MG63 (cell line): ENCODE data around the gene IFNA17. TPM values are rescaled to one million over a fixed set of nuclear protein-coding genes. Genes with fewer than 3 reads are reported as not detected.
"Not testable (repeated sequence)": the region's sequence is repeated elsewhere in the genome, so short reads cannot be mapped to it uniquely, and the experiment has no call there.

Source experiments
- DNase-seq: peaks from one replicate; pipeline ENCODE4 v3.0.0-alpha.2; 2020
- H3K27me3 ChIP-seq: fragments of 250-450 bp; sonication (Bioruptor Pico); 2 replicates; pipeline ENCODE4 v1.5.1; 2020; ENCODE audit warnings: mild to moderate bottlenecking, moderate library complexity
- H3K36me3 ChIP-seq: fragments of 250-450 bp; sonication (Bioruptor Pico); 2 replicates; pipeline ENCODE4 v1.5.1; 2020; ENCODE audit warnings: mild to moderate bottlenecking, moderate library complexity
- H3K4me3 ChIP-seq: fragments of 250-450 bp; sonication (Bioruptor Pico); 2 replicates; pipeline ENCODE4 v1.5.1; 2020; ENCODE audit warnings: mild to moderate bottlenecking, moderate library complexity
- H3K9me3 ChIP-seq: fragments of 250-450 bp; sonication (Bioruptor Pico); 2 replicates; pipeline ENCODE4 v1.5.1; 2020; ENCODE audit warnings: mild to moderate bottlenecking, moderate library complexity
- total RNA-seq: library from RNA; depleted of rRNA; stranded (reverse); fragments of >200 nt; shearing (Covaris generic); gene quantifications from 2 replicates; pipeline ENCODE4 v1.2.3, GENCODE V29; 2014; ENCODE audit warnings: low replicate concordance; rRNA removed

IFNA17 gene
- not detected in 2 replicates for total RNA-seq

DNA sequence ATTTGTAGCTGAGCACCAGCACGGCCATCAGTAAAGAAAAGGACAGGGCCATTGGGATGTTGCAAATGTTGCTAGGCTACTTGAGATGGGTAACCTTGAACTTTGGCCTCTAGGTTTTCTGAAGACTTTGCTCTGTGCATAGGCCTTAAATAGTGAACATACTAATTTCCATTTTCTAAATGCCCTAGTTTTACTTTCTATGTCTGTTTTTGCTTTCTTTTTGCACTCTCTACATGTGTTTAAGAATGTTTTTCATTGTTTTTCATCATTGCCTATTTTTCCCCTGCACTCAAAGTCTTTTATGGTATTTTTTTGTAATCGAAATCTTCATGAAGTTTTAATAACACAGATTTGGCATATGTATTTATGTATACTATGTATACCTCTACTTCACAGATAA lies at the start of gene IFNA17:
IFNA17 (minus strand) TSS at position 101 of the 400 bp plus-strand sequence; CDS start at position 52, 49 bp downstream.
- Histone ChIP-seq H3K4me3 (no peak within 1 kb of the TSS), H3K36me3 (no peaks in the 10 kb centered on the region), H3K9me3 (peaks cover 6% of the 10 kb centered on the region), H3K27me3 (peaks cover 9% of the 10 kb centered on the region)
- no peak for DNase-seq

DNA sequence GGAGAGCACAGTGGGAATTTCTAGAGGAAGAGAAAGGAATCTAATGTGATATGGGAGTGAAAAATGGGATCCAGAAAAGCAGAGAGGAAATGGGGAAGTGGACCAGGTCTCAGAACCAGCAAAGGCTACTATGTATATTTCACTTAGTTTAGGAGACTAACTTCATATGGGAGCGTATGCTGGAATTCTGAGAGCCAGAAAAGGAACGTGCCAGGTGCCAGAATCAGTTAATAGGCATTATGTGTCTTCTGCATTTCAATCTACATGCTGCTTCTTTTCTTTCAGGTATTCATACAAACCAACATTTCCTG lies 40.3 kb upstream of the IFNA17 start:
- Histone ChIP-seq H3K4me3 (no peak overlapping the region), H3K36me3 (no peaks in the 10 kb centered on the region), H3K9me3 (peaks cover 11% of the 10 kb centered on the region; the same call in 1 of the 2 replicates), H3K27me3 (peaks cover 92% of the 10 kb centered on the region)
- no peak for DNase-seq

DNA sequence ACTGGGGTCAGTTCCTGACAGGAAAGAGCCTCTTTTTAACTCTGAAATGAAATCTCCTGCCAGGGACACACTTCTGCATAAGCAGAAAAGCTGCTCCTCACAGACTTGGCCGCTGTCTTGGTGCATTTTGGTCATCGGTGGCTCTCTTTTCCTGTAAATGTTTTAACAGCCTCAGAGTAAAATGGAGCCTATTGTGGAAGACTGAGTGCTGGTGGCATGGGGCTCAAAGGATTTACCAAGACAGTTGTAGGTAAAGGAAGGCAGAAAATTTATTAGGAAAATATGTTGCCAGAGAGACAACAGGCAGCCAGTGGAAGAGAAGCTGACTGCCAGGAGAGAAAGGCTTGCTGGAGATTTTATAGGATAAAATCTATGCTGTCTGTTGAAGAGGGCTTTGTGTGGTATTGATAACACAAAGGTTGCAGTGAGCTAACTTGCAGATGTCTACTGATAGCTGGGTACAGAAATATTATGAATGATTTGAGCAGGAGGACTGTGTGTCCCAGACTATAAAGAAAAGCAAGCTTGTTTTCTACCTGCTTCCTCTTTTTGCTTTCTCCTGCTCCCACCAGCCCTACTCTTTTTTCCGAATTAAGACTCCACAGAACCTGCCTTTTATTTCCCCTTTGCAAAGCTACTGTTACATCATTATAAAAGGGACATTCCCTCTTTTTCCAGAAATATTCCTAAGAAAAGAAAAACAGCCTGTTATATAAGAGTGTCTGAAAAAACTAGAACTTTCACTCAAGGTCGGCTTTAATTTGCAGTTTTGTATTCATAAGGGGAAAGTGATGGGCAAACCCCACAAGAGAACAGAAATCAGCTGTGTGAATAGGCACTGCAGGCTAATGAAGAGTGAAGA lies 39.7 kb upstream of the IFNA17 start:
- no peak for DNase-seq
- no peaks in the 10 kb centered on the region for H3K36me3 ChIP-seq
- peaks cover 9% of the 10 kb centered on the region; the same call in 1 of the 2 replicates for H3K9me3 ChIP-seq
- H3K4me3 ChIP-seq = no peak overlapping the region
- H3K27me3 ChIP-seq = peaks cover 91% of the 10 kb centered on the region

DNA sequence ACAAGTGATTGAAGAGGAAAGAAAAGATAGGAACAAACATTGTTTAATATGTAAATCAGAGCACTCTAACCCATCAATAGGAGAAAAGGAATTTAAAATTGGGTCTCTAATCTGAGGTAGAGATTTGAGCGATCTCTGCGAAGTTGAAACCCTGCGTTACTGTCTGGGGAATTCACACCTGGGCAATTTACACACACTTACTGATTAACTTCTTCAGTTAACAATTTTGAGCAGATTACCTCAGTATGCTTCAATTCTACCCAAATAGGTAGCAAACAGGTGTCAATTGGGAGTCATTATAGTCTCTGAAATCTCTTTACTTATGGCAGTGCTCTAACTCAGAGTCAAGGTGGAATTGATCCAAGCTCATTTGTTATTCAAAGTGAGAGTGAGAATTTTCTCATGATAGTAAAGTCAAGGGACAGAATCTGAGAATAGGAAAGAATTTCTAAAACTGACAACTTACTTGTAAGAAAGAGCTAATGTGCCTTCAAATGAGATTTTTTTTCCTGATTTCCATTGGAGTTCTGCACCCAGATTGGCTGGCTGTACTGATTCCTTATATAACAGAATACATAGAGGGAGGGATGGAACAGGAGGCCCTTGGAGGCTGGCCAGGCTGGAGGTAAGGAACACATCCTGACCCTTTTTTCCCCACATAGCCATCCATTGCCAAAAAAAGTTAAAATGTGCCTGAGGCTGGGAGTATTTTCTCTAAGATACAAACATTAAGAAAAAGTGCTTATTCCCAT lies 38.9 kb upstream of the IFNA17 start:
- no peak for DNase-seq
- no peaks in the 10 kb centered on the region for H3K36me3 ChIP-seq
- peaks cover 96% of the 10 kb centered on the region for H3K27me3 ChIP-seq
- no peak overlapping the region for H3K4me3 ChIP-seq
- H3K9me3 ChIP-seq = peaks cover 9% of the 10 kb centered on the region; the same call in 1 of the 2 replicates

DNA sequence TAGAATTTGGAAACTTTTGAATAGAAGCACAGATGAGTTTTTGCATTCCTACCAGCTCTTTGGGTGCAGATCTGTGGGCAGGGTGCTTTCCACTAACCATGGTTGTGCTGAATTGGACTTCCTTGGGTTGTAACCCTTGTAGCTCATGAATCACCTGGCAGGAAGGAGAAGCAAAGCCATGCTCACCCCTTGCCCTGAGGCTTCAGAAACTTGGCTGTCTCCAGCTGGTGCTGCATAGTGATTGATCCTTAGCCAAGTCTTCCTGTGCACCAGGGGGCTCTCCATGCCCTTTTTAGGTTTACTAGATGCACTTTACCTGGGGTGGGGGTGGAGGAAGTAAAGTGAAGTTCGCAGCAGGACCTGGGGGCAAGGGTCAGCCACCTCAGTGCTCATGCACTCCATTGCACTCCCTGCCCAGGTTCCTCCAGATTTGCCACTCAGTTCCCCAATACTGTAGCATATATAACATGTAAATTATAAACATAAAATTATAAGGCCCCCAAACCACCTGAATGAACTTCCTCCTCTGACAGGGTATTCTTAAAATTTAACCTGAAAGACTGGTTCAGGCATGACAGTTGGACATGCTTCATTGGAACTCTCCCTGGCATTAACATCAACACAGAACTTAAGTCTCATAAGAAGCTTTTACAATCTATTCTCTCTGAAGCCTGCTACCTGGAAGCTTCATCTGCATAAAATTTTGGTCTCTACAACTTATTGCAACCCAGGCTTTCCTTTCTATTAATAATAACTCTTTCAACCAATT lies 37.6 kb upstream of the IFNA17 start:
- Histone ChIP-seq H3K4me3 (no peak overlapping the region), H3K27me3 (peaks cover 96% of the 10 kb centered on the region), H3K36me3 (no peaks in the 10 kb centered on the region), H3K9me3 (0 out of 2 replicates have a peak, but pooled peaks cover 2% of the 10 kb centered on the region)
- DNase-seq = peak; percentile 53

DNA sequence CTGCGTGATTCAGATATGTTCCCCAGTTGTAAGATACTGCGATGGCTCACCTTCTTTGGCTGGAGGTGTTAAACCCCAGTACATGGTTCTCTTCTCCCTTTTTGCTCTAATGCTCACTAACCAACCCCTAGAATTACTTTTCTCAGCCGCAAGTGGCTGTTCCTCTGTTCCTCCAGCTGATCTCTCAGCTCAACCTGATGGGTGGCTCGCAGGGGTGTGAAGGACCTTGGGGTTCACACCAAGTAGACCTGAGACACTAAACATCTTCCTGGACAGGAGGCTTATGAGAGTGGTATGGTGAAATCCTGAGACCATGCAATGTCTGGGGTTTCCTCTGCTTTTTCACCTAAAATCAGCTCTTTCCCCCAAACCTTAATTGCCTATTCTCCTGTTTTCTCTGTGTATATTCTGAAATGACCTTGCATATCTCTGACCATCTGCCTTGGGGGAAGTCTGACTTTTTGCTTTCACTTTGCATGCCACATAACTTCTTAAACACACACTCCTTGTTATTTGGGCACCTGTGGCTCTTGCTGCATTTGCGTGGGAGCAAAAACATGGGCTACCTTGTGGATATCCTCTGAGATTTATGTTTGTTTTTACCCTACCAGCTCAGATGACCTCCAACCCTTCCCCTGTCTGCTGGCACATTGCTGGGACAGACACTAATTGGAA lies 27.7 kb upstream of the IFNA17 start:
- Histone ChIP-seq H3K27me3 (peaks cover 70% of the 10 kb centered on the region), H3K4me3 (no peak overlapping the region), H3K36me3 (no peaks in the 10 kb centered on the region), H3K9me3 (no peaks in the 10 kb centered on the region)
- no peak for DNase-seq

DNA sequence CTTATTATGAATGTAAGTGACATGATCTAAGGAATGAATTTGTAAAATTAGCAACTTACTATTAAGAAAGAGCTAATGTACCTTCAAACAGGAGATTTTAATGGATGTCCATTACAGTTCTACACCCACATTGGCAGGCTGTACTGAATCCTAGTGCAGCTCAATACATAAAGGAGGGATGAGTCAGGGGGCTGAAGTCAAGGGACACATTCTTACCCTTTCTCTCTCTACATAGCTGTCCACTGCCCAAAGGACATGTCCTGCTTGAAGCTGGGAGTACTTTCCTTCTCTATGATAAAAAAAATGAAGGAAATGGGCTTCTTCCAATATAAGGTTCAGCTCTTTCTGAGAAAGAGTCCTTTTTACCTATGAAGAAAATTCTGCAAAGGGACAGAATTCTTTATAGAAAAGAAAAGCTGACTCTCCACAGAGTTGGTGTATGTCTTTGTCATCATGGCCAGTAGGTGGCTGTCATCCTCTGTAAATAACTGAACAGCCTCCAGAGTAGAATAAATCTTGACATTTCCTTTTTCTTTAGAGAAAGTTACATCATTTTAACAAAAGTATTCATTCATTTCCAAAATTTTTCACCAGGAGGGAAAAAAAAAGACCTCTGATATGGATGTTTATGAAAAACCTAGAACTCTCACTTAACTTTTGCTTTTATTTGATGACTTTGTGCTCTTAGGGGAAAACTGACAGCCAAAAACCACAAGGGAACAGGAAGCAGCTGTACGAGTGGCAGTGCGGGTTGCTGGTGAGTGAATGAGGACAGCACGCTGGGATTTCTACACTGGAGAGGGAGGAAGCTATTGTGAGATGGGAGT lies 24.9 kb upstream of the IFNA17 start:
- DNase-seq = peak; percentile 69
- H3K4me3 ChIP-seq = no peak overlapping the region
- H3K9me3 ChIP-seq = no peaks in the 10 kb centered on the region
- H3K36me3 ChIP-seq = no peaks in the 10 kb centered on the region
- peaks cover 84% of the 10 kb centered on the region for H3K27me3 ChIP-seq

DNA sequence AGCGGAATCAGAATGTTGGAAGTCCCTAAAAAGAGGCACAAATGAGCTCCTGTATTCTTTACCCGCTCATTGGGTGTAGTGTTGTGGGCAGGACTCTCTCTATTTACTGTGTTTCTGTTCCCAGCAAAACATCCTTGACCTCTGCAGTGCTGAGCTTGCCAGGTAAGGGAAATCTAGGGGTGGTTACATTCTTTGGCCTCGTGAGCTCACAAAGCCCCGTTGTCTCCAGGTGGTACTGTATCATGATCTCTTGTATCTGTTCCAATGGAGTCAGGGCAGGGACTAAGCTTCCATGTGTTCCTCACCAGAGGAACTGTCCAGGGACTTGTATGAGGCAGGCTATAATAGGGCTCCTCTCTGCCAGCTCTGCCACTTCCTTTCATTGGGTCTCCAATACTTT lies 23.6 kb upstream of the IFNA17 start:
- Histone ChIP-seq H3K36me3 (no peaks in the 10 kb centered on the region), H3K9me3 (no peaks in the 10 kb centered on the region), H3K27me3 (peaks cover 77% of the 10 kb centered on the region), H3K4me3 (no peak overlapping the region)
- no peak for DNase-seq

DNA sequence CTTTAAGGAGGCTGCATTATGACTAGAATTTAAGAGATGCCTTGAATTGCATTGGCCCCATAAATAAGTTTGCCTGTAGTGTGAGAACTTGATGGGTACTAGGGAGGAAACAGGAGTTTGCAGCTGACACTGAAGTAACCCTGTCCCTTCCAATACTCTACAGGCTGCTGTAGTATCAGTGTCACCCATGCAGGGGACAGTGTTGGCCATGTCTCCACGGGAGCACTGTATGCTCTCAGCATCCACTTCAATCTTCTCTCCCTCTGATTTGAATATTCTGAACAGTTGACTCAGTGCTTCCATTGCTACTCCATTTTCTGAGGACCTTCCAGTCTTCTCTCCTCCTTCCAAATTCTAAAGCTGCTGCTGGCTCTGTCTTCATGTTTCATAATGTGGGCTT lies 23.2 kb upstream of the IFNA17 start:
- Histone ChIP-seq H3K4me3 (no peak overlapping the region), H3K27me3 (peaks cover 72% of the 10 kb centered on the region), H3K9me3 (no peaks in the 10 kb centered on the region), H3K36me3 (no peaks in the 10 kb centered on the region)
- no peak for DNase-seq

DNA sequence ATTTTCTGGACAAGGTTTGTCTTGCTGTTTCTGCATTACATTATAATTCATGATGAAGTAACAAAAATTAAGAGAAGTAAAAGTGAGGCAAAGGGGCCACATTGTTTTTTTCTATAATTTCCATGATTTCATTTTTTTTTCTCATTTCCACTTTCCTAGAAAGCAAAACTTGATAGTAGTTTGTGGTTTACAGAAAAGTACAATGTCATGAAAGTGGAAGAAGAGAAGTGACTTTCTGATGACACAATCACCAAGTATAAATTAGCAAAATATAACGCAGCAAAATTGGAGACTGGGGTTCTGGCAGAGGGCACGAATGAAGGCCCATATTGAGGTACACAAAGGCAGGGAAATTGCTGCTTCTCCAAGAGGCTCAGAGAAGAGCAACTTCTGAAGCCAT lies 16.8 kb upstream of the IFNA17 start:
- Histone ChIP-seq H3K9me3 (peaks cover 2% of the 10 kb centered on the region; the same call in 1 of the 2 replicates), H3K27me3 (peaks cover 56% of the 10 kb centered on the region), H3K4me3 (no peak overlapping the region), H3K36me3 (no peaks in the 10 kb centered on the region)
- no peak for DNase-seq

DNA sequence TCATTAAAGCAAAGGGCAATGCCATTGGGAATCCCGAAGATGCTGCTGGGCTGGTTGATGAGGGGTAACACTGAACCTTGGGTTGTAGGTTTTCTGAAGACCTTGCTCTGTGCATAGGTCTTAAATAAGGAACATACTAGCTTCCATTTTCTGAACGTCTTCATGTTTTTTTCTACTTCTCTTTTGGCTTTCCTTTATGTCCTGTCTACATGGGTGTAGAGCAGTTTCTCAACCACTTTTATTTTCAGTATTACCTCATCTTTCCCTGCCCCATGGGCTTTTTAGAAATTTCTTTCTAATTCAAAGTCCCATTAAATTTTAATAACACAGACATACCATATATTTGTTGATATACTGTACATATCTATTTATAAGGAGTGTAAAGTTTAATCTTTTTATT lies 11.9 kb upstream of the IFNA17 start, which contains the start of gene IFNA14:
IFNA14 (minus strand) TSS at position 95 of the 400 bp plus-strand sequence; CDS start at position 25, 70 bp downstream.
- no peak for DNase-seq
- Histone ChIP-seq H3K36me3 (no peaks in the 10 kb centered on the region), H3K4me3 (no peak within 1 kb of the TSS), H3K9me3 (peaks cover 2% of the 10 kb centered on the region; the same call in 1 of the 2 replicates), H3K27me3 (peaks cover 66% of the 10 kb centered on the region)

DNA sequence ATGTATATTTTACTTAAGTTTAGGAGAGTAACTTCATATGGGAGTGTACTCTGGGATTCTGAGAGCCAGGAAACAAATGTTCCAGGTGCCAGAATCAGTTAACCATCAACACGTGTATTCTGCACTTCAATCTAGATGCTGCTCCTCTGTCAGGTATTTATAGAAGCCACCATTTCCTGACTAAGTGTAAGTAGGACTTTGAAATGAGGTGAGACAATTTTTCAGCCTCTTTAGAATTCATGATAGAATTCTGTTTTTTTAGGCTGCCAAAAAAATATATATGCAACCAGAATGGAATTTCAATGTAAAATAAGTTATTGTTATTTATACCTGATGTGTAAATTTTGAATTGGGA lies 8.3 kb upstream of the IFNA17 start:
- H3K27me3 ChIP-seq = peaks cover 38% of the 10 kb centered on the region
- H3K36me3 ChIP-seq, H3K9me3 ChIP-seq, H3K4me3 ChIP-seq, DNase-seq: not testable (repeated sequence)

DNA sequence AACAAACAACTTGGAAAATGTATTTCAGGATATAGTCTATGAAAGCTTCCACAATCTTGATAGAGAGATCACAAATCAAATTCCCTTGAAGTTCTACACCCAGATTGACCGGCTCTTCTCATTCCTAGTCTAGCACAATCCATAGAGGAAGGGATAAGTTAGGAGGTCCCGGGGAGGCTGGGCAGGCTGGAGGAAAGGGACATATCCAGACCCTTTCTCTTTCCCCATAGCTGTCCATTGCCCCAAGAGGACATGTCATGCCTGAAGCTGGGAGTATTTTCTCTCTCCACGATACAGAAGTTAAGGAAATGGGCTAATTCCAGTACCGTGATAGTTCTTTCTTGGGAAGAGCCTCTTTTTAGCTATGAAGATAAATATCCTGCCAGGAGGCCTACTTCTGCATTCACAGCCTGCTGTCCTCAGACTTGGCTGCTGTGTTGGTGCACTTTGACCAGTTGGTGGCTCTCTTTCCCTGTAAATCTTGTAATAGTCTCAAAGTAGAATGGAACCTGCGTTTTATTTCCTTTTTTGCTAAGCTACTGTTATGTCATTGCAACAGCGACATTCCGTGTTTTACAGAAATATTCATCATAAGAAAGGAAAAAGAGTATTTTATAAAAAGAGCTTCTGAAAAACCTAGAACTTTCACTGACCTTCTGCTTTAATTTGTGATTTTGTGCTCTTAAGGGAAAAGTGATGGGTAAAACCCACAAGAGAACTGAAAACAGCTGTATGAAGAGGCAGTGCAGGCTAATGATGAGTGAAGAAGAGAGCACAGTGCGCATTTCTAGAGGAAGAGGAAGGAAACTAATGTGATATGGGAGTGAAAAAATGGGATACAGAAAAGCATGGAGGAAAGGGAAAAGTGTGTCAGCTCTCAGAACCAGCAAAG lies 7.7 kb upstream of the IFNA17 start:
- not testable (repeated sequence) for H3K36me3 ChIP-seq, H3K9me3 ChIP-seq, H3K4me3 ChIP-seq
- peaks cover 32% of the 10 kb centered on the region for H3K27me3 ChIP-seq
- peak; percentile 72 for DNase-seq

DNA sequence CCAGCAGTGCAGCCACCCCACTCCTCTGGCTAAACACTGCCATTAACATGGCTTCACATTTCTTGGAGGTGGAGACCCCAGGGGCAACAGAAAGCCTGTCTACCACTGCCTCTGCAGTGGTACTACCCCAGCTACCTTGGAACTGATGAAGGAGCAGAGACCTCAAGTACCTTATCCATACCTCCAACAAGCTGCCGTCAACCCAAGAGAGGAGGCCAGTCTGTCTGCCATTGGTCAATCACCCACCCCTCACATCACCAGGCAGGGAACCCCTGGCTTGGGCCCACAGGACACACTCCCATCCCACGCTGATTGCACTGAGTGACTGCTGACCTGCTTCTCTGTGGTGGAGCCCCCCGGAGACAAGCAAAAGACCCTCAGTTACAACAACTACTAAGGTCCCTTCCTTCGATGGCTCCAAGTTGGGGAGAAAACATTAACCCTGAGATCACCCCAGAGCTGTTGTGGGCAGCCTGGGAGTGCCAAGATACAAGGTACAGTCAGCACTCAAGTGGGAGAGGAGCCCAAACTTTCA lies 6.2 kb upstream of the IFNA17 start:
- Histone ChIP-seq H3K27me3 (peaks cover 23% of the 10 kb centered on the region), H3K4me3 (no peak overlapping the region), H3K9me3 (no peaks in the 10 kb centered on the region; the same call in 1 of the 2 replicates), H3K36me3 (no peaks in the 10 kb centered on the region)
- no peak for DNase-seq
